Stimulated activated CD4-positive, alpha-beta T cell treated with anti-CD3 and anti-CD28 coated beads, Interleukin-1b, Interleukin-23, amount 100 ng/mL, for 1 hour (primary cell): ENCODE measurements around the gene EPN3.

Source experiments
- DNase-seq, 2 donors: peaks; one replicate each; pipeline ENCODE4 v3.0.0-alpha.2; 2020; ENCODE audit warnings: low read depth in 2 of 2

The EPN3 gene

GRCh38 chr17:50534979-50535326, 2.4 kb downstream of the EPN3 start:
- DNase-seq, result no peak

- DNase-seq, result no peak
Observed at GRCh38 chr17:50535407-50535806, 2.9 kb downstream of the EPN3 start.

DNA sequence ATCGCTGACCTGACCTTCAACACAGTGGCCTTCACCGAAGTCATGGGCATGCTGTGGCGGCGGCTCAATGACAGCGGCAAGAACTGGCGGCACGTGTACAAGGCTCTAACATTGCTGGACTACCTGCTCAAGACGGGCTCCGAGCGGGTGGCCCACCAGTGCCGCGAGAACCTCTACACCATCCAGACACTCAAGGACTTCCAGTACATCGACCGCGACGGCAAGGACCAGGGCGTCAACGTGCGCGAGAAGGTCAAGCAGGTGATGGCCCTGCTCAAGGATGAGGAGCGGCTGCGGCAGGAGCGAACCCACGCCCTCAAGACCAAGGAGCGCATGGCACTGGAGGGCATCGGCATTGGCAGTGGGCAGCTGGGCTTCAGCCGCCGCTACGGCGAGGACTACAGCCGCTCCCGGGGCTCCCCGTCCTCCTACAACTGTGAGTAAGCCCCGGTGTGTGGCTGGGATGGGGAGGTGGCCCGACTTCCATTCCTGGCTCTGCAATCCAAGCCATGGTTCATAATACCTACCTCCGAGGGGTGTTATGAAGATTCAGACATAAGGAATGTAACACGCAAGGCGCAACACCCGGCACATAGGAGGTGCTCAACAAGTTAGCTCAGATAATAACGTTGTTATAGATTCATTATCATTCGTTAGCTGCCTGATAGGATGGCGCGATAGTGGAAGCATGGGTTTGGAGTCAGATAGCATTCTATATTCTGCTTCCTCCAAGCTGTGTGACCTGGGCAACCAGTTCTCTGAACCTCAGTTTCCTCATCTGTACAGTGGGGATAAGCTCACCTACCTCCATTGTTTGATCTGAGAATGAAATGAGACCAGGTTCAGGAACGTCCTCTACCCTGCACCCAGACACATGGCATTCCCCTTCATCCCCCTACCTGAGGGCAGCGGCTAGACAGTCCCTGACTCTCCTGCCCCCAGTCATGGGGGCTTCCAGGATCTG, 4.4 kb downstream of the EPN3 start:
- no peak for DNase-seq

- no peak for DNase-seq
Observed at GRCh38 chr17:50537721-50538548, 5.4 kb downstream of the EPN3 start.

- DNase-seq, result no peak
Observed at GRCh38 chr17:50538549-50539410, 6.2 kb downstream of the EPN3 start.

DNA sequence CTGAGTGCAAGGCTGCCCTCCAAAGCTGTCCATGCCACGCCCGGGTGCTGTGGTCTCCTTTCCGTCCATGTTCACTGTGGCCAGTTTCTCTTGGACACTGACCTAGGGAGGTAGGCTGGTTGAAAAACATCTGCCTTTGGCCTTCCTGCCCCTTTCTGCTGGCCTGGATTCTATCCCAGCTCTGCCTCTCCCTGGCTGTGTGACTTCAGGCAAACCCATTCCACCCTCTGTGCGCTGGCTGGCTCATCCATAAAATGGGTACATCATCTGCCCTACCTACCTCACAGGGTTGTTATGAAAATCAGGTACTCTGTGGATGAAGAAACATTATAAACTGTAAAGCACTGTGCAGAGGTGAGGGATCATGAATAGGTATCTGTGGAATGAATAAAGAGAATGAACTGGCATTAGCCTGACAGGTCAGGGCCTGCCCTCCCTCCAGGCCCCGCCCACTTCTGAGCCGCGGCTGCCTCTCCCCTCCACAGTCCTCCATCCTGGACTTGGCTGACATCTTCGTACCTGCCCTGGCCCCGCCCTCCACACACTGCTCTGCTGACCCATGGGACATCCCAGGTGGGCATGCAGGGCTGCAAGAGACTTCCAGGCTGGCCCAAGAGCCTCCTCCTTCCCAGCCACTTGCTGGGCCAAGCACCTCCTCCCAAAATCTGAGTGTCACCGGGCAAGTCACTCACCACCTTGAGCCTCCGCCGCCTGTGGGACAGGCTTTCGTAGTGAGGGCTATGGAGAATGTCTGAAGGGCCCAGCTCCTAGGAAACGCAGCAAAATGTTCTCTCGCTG, 7.4 kb downstream of the EPN3 start:
- no peak for DNase-seq

- DNase-seq, result no peak
Observed at GRCh38 chr17:50540560-50541401, 8.2 kb downstream of the EPN3 start.

DNA sequence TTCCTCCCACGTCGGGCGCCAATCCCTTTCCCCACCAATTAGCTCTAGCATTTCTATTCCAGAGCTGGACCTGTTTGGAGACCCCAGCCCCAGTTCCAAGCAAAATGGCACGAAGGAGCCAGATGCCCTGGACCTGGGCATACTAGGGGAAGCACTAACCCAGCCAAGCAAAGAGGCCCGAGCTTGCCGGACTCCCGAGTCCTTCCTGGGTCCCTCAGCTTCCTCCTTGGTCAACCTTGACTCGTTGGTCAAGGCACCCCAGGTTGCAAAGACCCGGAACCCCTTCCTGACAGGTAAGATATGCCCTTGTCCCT, 8.8 kb downstream of the EPN3 start:
- no peak for DNase-seq

DNA sequence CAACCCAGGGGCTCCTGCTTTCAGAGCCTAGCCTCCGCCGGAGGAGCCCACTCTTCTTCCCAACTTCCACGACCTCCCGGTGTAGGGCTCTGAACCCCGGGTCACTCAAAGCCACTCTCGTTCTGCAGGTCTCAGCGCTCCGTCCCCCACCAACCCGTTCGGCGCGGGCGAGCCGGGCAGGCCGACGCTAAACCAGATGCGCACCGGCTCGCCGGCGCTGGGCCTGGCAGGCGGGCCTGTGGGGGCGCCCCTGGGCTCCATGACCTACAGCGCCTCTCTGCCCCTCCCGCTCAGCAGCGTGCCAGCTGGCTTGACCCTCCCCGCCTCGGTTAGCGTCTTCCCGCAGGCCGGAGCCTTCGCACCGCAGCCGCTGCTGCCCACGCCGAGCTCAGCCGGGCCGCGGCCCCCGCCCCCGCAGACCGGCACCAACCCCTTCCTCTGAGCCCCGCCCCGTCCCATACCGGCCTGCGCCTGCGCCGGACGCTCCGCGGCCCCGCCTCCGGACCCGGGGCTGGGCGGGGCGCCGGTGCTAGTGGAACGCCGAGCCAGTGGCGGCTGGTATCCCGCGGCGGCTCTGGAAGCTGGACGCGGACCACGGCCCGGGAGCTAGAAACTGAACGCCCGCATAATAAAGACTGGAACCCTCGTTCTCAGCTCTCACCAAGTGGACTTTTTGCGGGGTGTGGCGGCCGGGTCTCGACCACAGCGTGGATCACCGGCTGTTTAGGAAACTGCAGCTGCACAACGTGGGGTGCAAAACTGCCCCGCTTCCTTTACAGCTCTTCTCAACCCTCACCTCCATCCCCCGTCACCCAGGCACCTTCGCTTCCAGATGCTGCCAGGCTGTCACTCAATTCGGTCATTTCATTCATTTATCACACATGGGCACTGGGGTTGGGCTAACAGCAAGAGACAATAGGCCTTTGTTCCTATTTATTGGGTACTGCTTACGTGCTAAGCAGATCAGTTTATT, 9.5 kb downstream of the EPN3 start:
- DNase-seq, result peak; percentile 53 to 76

- DNase-seq, result no peak
Observed at GRCh38 chr17:50542795-50543774, 10.6 kb downstream of the EPN3 start.

- DNase-seq, result no peak
Observed at GRCh38 chr17:50544516-50544915, 12.0 kb downstream of the EPN3 start.

DNA sequence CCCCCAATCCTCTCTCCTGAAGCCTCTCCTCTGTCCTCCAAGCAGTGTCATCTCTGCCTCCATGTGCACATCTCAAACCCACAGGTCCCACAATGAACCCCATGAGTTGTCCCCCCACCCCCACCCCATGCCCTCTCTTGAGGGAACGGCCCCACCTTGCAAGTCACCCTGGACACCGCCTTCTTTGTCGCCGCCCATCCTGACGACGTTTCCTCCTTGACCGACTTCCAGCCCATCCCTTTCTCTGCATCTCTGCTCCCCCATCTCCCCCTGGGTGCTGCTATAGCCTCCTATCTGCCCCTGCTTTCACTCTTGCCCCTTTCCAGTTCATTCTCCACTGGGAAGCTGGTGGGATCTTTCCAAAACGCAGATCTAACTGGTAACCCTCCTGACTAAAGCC, 12.8 kb downstream of the EPN3 start:
- DNase-seq, result no peak

GRCh38 chr17:50546701-50547034, 14.1 kb downstream of the EPN3 start:
- DNase-seq, result no peak

DNA sequence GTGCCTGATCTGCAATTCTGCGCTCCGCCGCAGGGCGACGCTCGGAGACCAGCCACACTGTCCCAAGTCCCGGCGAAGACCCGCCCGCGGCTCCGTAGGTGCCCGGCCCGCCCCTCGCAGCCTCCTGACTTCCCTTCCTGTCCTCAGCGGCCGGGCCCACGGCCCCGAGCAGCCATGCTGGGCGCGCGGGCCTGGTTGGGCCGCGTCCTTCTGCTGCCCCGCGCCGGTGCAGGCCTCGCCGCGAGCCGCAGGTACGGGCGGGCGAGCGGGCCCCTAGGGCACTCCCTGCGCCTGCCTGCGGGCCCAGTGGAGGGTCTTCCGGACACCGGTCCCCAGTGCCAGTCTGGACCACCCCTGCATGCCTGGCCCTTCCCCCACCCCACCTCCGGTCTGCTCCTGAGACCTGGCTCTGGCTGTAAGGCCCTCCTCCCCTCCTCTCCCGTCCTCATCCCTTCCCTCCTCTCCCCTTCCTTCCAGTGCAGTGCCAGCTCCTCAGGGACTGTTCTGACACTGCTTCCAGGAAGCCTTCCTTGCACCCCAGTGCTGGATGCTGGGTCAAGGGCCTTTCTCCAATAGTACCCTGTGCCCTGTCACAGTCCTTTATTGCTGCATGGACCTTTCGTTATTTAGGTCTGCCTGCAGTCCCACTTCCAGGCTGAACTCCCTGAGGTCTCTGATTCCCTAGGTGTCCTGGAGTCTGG, 14.7 kb downstream of the EPN3 start, which contains the start of gene SPATA20:
SPATA20 (plus strand) TSS at position 140 of the 701 bp plus-strand sequence; CDS start at position 175, 35 bp downstream.
- peak; percentile 48 to 71 for DNase-seq

- no peak for DNase-seq
Observed at GRCh38 chr17:50547736-50548083, 15.2 kb downstream of the EPN3 start.

DNA sequence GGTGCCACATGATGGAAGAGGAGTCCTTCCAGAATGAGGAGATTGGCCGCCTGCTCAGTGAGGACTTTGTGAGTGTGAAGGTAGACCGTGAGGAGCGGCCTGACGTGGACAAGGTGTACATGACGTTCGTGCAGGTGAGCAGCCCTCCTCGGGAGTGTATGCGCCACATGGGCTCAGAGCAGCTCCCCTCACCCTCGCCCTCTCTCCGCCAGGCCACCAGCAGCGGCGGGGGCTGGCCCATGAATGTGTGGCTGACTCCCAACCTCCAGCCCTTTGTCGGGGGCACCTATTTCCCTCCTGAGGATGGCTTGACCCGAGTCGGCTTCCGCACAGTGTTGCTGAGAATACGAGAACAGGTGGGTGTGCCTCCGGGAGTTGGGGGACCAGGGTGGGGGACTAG, 16.3 kb downstream of the EPN3 start:
- no peak for DNase-seq

DNA sequence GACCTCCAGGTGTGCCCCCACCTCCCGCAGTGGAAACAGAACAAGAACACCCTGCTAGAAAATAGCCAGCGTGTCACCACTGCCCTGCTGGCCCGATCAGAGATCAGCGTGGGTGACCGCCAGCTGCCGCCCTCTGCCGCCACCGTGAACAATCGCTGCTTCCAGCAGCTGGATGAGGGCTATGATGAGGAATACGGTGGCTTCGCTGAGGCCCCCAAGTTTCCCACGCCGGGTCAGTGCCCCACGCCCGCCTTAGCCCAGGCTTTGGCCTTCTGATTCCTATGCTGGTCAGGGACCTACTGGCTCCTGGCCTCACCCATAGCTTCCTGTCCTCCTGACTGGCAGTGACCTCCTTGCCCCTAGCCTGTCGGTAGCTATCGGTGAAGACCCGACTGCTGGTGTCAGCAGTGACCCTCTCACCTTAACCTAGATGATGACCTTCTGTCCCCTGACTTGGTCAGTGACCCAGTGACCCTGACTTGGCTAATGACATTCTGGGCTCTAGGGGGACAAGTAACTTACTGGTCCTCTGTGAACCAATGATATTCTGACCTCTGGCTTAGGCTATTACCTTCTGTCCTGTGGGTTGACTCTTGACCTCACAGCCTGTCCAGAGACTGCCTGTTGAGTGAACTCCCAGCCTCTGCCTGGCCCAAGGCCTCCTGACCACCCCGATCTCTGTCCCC, 16.9 kb downstream of the EPN3 start:
- DNase-seq, result no peak
